HPDE6-E6E7 (cell line): Measurements from ENCODE around the gene CRACR2B.

ENCODE experiments used
- DNase-seq: peaks from one replicate; pipeline ENCODE4 v3.0.0; 2011; ENCODE audit warnings: missing footprints; ENCODE audit errors: extremely low spot score

Gene CRACR2B

DNA sequence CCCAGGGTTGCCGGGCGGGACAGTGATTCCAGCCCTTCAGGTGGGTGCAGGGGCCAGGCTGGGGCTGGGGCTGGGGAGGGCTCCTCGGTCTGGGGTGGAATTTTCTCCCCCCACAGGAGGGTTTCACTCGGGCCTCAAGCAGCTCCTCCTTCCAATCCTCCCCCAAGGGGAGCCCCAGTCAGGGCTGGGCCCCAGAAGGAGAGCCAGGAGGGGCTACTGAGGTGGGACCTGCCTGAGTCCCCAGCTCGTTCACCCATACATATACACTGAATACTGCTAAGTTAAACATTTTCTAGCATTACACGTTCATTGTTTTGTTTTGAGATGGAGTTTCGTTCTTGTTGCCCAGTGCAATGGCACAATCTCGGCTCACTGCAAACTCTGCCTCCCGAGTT lies 1.5 kb upstream of the CRACR2B start:
- DNase-seq = no peak

DNA sequence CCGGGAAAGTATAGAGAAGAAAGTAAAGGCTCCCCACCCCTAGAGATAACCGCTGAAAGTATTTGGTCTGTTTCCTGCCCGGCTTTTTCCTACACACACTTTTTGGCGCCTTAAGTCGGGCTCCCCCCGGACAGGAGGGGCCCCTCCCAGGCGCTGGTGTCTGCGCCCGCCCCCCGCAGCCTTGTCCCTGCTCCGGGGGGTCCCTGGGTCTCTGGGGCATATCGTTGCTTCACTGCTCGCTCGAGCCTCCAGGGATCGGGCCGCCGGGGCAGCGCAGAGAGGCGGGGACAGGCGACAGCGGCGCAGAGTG lies 928 bp upstream of the CRACR2B start:
- no peak for DNase-seq

DNA sequence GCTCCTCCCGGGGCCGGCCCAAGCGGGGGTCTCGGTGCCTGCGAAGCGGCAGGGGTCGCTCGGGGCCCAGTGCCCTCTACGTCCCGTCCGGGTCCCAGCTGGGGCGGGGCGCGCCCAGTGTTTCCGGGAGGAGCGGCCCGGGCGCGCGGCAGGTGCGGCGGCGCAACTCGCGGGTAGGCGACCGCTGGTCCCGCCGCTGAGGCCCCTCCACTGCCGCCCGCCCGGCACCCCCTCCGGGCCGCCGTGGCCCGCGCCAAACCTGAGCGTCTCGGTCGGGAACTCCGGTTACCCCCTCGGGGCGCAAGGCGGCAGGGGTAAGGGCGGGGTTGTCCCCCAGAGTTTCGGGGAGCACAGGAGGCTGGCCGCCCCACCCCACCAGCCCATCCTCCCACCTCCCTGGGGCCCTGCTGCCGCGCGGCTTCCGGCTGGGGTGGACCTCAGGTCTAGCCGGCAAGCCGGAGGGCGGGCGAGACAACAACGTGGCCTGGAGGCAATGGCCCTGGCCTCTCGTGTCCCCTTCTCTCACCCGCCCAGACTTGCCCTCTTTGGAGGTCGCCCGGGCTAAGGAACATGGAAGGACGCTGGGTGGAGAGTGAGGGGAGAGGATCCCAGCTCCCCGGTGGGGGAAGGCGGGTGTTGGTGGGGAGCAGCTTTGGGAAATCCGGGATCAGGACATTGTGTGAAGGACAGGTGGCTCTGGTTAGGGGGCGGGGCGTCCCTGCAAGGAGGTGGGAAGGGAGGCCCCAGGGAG lies 398 bp upstream of the CRACR2B start:
- DNase-seq = no peak

DNA sequence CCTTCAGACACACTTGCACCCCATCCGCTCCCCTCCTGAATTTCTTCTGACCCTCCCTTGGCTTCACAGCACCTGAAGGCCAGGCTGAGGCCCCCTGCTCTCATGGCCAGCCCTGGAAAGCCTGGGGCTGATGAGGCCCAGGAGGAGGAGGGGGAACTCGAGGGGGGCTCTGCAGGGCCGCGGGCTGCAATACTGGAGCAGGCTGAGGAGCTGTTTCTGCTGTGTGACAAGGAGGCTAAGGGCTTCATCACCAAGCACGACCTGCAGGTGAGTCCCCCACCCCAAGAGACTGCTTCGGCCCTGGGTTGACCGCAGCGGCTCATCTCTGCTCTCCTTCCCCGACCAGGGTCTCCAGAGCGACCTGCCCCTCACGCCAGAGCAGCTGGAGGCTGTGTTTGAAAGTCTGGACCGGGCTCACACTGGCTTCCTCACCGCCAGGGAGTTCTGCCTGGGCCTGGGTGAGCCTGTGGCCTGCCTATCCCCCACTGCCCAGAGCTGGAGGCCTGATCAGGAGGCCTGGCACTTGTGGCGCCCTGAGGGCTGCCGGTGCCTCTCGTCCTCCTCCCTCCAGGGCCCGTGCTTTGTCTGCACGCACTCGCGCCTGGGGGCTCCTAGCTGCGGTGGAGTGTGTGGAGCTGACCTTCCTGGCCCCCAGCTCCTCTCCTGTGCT lies 922 bp downstream of the CRACR2B start:
- DNase-seq = no peak

DNA sequence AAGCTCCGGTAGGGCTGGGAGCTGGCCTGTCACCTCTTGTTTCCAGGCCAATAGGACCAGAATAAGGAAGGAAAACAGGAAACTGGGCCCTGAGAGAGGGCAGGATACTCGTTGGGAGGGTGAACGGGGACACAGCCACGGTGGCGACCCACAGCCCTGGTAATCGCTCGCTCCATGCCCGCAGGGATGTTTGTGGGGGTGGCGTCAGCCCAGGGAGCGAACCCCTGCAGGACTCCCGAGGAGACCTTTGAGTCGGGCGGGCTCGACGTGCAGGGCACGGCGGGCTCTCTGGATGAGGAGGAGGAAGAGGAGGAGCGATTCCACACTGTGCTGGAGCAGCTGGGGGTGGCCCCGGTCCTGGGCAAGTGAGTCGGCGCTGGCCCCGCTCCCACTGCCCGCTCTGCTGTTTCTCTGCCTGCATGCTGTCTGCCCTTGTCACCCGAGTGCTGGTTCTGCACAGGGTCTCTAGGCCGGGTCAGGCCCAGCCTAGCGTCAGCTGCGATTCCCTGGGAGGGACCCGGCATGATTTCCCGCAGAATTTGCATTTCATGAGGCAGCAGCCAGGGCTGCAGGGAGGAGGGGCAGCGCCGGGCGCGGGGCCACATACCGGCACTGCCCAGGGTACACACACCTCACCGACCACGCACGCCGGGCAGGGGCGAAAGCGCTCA lies 1.6 kb downstream of the CRACR2B start:
- DNase-seq = no peak

DNA sequence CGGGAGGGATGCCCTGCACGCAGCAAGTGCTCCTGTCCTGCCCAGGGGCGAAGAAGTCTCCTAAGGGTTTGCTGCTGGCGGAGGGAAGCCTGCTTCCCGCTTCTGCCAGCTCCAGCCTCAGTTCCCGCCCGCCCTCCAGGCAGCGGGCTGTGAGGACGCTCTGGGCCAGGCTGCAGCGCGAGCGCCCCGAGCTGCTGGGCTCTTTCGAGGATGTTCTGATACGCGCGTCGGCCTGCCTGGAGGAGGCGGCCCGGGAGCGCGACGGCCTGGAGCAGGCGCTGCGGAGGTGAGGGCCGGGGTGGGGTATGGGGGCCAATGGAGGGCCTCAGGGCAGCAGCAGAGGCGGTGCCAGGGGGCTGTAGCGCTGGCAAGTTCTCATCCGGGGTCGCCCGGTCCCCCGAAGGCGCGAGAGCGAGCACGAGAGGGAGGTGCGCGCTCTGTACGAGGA lies 2.2 kb downstream of the CRACR2B start:
- DNase-seq = no peak

DNA sequence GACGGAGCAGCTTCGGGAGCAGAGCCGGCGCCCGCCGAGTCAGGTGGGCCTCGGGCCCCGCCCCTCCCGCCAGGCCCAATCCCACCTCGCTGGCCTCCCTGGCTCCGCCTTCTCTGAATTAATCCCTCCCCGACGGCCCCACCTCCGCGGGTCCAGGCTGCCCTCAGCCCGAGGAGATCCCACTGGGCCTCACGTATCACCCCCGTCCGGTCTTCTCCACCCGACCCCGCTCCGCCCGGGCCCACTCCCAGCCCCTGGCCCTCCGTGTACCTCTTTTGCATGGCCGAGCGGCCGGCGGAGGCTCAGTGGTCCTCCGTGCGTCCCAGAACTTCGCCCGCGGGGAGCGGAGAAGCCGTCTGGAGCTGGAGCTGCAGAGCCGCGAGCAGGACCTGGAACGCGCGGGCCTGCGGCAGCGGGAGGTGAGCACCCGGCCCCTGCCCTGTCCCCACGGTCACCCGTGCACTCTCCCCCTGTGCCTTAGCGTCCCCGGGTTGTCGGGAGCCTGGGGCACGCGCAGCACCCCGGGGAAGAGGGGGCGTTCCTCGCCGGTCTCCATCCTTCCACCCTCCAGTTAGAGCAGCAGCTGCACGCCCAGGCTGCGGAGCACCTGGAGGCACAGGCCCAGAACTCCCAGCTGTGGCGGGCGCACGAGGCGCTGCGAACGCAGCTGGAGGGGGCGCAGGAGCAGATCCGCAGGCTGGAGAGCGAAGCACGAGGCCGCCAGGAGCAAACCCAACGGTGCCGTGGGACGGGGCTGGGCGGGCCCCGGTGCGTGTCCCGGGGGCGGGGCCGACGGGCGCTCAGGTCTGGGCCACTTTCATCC lies 2.8 kb downstream of the CRACR2B start:
- no peak for DNase-seq

DNA sequence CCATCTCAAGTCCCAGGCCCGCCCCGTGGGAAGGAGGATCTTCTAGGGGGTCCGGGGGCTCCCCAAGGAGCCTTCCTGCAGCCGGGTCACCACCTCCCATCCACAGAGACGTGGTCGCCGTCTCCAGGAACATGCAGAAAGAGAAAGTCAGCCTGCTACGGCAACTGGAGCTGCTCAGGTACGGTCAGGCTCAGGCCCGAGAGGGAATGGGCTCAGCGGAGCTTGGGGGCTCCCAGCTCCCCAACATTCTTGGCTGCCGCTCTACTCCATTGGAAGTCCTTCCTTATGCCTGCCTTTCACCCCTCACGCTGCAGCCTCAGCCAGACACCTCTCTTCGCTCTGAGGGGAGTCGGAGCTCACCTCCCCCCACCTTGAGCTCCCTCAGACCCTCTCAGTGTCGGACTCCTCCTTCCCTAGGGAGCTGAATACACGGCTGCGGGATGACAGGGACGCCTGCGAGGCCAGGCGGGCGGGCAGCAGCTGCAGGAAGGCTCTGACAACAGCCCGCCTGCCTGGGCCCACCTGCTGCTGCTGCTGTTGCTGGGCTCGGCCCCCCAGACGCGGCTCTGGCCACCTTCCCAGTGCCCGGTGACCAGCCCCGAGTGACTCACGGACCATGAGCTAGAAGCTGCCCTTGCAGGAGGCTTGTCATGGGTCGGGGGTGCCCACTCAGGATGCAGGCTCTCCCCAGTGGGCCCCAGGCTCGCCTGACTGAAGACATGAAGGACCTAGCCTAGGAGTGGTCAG lies 3.6 kb downstream of the CRACR2B start:
- no peak for DNase-seq

DNA sequence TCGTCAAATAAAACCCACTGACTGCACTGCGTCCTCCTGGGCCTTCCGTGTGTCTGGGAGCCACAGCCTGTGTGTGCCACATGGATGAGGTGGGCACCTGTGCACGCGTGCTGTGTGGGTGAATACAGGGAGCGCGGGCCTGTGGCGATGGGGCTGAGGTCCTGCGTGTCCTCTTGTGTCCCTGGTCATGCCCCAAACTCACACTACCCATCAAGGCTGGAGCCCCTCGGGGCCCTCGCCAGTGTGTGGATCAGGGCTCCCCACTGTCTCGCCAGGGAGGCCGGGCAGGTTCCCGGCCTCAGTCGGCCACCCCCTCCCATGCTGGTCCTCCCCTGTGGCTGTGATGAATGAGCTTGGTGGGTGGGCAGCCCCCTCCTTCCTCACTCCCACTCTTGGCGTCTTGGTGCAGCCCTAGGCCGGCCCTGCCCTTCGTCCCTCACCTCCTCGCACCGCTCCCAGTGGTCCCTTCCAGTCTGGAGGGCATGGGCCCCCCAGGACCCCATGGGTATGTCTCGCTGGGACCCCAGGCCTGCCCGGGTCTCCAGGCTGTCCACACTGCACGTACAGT lies 4.3 kb downstream of the CRACR2B start:
- no peak for DNase-seq

DNA sequence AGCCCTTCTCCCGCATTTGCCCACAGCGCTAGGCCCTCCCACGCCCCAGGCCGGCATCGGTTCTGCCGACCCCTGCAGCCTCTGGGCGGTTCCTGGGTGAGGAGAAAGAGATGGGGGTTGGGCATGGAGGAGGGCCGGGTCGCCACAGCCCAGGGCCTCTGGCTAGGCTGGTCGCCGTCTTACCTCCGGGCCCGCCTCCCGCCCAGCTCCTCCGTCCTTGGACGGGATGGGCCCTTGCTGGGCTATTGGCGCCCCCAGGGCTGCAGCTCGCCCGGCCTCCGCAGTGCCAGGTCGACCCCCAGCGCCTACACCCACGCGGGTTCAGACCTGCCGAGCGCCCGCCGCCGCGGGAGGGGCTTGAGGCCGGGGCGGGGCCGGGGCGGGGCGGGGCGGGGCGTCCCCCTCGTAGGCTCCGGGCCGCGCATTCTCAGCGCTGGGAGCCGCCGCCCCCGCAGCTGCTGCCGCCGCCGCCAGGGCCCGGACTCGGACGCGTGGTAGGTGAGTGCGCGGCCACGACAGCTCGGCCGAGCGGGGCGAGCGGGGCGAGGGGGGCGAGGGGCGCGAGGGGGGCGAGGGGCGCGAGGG lies 4.9 kb downstream of the CRACR2B start, which contains the start of gene CD151:
CD151 (plus strand) TSS at position 424 of the 585 bp plus-strand sequence. CDS start 3,118 bp downstream, outside the sequence.
- DNase-seq = no peak

DNA sequence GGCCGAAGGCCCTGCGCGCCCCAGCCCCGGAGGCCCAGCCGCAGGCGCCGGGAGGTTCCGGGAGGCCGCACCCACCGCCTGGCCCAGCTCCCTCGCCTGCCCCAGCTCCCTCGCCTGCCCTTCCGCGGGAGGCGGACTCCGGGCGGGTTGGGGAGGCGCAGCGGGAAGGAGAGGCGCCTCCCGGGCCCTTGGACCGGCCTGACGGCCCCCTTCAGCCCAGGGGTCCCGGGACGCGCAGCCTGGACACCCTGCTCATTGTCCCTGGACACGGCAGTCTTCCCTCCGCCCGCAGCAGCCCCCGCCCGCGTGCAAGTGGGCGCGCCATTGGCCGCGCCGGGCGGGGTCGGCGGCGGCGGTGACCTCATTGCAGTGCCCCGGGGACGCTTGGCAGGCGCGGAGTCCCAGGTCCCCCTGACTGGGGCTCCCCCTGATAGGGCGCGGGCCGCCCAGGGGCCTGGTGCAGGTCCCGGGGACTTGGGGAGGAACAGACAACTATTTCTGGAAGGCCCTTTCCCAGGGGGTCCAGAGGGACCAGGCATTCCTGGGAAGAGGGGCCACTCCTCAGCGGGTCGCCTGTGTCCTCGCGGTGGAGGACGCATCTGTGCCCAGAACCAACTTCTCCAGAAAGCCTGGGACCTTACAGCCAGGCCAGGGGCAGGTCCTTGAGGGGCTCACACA lies 5.5 kb downstream of the CRACR2B start:
- DNase-seq = no peak

DNA sequence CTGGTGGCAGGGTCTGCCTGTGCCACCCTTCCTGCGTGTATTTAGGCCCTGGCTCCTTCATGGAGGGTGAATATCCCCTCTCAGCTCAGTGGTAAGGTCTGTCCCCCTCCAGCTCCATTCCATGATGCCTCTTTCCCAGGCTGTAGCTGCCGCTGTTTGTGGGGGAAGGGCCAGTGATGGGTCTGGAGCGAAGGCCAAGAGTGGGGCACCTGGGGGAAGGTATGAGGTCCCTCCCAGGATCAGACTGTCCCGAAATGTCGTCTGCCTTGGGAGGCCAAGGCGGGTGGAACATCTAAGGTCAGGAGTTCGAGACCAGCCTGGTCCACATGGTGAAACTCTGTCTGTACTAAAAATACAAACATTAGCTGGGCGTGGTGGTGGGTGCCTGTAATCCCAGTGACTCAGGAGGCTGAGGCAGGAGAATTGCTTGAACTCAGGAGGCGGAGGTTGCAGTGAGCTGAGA lies 6.2 kb downstream of the CRACR2B start:
- DNase-seq = no peak

DNA sequence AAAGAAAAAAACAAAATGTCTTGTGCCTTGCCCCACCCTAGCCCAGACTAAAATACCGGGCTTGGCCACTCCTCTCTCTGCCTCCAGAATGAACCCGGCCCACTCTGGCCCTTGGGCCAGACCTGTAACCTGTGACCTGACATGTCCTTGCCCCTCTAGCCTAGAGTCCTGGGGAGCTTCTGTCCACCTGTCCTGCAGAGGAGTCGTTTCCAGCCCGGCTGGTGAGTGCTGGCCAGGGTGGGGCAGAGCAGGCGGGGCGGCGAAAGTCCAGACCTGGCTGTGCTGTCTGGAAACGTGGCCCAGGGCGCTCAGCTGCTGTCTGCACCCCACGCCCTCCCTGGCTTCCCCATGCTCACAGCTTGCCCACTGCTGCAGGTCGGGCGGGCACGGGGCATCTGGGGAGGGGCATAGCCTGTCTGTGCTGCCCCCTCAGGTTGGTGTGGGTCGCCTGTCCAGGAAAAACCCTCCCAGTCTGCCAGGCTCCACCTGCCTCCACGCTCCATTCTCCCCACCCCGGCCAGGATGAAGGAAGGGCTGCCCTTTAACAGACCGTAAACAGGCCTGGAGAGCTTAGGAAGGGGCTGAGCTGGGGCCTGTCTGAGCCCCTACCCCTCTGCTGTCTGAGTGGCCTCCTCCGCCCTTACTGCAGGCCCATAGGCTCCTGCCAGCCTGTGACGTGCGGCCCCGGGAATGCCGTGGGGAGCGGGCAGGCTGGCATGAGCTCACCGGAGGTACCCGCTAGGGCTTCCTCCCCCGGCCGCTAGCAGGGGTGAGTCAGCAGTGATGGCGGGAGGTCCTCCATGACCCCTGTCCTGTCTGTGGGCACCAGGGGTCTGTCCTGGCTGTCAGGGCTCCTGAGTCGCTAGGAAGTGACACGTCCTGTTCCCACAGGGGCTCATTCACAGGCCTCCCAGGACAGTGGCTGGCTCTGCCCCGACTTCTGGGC lies 6.9 kb downstream of the CRACR2B start:
- DNase-seq = peak; percentile 72

DNA sequence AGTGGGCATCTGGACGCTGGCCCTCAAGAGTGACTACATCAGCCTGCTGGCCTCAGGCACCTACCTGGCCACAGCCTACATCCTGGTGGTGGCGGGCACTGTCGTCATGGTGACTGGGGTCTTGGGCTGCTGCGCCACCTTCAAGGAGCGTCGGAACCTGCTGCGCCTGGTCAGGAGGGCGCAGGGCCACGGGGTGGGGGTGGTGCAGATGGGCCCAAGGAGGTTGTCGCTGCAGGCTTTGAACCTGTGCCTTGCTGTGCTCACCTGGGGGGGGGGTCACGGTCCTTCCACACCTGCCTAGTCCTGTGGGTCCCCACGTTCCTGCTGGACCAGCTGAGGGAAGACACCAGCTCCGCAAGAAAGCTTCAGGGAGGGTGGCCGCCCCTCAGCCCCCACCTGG lies 8.6 kb downstream of the CRACR2B start:
- no peak for DNase-seq

DNA sequence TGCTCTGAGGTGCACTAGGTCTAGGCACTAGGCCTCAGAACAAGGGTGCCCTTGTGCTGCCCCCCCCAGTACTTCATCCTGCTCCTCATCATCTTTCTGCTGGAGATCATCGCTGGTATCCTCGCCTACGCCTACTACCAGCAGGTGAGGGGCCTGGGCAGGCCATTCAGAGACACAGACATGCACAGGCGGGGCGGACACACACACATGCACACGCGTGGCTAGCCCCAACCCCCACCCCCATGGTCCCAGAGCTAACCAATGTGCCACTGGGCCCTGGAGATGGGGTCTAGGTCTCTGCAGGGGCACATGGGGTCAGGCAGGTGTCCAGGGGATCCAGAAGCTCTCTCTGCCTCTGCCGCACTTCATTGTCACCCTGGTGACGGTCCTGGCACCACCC lies 9.0 kb downstream of the CRACR2B start:
- no peak for DNase-seq

DNA sequence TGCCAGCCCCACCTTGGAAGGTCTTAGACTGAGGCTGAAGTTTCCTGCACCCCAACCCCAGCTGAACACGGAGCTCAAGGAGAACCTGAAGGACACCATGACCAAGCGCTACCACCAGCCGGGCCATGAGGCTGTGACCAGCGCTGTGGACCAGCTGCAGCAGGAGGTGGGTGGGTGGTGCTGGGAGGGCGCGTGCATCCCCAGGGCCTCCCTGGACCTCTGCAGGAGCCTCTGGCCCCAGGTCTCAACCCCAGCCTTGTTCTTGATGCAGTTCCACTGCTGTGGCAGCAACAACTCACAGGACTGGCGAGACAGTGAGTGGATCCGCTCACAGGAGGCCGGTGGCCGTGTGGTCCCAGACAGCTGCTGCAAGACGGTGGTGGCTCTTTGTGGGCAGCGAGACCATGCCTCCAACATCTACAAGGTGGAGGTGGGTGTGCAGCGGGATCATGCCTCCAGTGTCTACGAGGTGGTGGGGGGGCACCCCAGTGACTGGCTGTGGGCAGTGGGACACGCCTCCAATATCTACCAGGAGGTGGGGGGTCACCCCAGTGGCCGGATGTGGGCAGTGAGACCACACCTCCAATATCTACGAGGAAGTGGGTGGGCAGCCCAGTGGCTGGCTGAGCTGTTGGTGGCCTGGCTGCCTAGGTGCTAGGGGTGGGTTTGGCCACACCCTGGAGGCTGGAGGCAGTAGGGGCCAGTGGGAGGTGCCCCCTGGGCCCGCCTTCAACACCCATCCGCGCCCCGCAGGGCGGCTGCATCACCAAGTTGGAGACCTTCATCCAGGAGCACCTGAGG lies 9.7 kb downstream of the CRACR2B start:
- no peak for DNase-seq

DNA sequence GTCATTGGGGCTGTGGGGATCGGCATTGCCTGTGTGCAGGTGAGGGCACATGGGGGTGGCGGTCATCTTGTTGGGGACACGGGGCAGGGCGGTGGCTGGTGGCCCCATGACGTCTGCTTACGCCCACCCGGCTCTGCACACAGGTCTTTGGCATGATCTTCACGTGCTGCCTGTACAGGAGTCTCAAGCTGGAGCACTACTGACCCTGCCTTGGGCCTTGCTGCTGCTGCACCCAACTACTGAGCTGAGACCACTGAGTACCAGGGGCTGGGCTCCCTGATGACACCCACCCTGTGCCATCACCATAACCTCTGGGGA lies 10.2 kb downstream of the CRACR2B start:
- DNase-seq = no peak
